HepG2 (cell line): Measurements from ENCODE around the gene PCED1B. TPM values are rescaled to one million over a fixed set of nuclear protein-coding genes. Genes with fewer than 3 reads are reported as not detected.

ENCODE experiments used
- ATAC-seq: fragments of 200-7000 bp; cut with Tn5 transposase; 3 replicates; pipeline ENCODE4 v1.9.1; 2020; ENCODE audit warnings: mild to moderate bottlenecking, moderate library complexity
- BruUV-seq: library from RNA; stranded (reverse); fragments of 400-500 nt; replicated peaks from 2 replicates; lab custom pipeline; 2021; lab: Mats Ljungman, UMichigan
- CTCF ChIA-PET: fragments of 300-600 bp; formaldehyde crosslinking; extraction: SDS; loops from one replicate; lab custom pipeline; 2021; ENCODE audit warnings: low total read pairs, inconsistent platforms, low intra/inter-chr PET ratio; lab: Yijun Ruan, JAX
- POLR2A ChIA-PET: fragments of 350-600 bp; sonication (Branson Sonifier 250); formaldehyde crosslinking; loops from one replicate; lab custom pipeline; 2020; ENCODE audit warnings: antibody characterized with exemption, inconsistent platforms; lab: Yijun Ruan, JAX
- DNase-seq: peaks from one replicate; pipeline ENCODE4 v3.0.0-alpha.2; 2015; ENCODE audit warnings: low spot score
- FAIRE-seq: peaks from 3 replicates; lab custom pipeline; 2011; peaks lifted over from hg19 to GRCh38; lab: Jason Lieb, UNC
- H2AFZ ChIP-seq: one replicate; pipeline ENCODE4 v1.6.1; 2011; ENCODE audit warnings: low read length, inconsistent platforms
- H3K27ac ChIP-seq: fragments of 300-600 bp; 3 replicates; pipeline ENCODE4 v1.8.0; 2011; ENCODE audit warnings: mixed run types, mild to moderate bottlenecking, mixed read lengths, low read length, inconsistent platforms; ENCODE audit not compliant: insufficient read depth; ENCODE audit errors: extremely low read length
- H3K27me3 ChIP-seq, 2 experiments: fragments of 200-600 bp in 1 of 2; 2 replicates in 1 of 2; 3 replicates in 1 of 2; pipeline versions ENCODE4 v1.6.0 to v1.8.0; 2011; ENCODE audit warnings: low read length in 2 of 2, mild to moderate bottlenecking in 2 of 2, moderate library complexity in 2 of 2, inconsistent platforms in 1 of 2; ENCODE audit not compliant: insufficient read depth in 2 of 2, control insufficient read depth in 1 of 2
- H3K36me3 ChIP-seq, 2 experiments: fragments of 200-600 bp in 1 of 2; replicated peaks in 1 of 2; 2 replicates in 1 of 2; 3 replicates in 1 of 2; pipeline versions ENCODE4 v1.5.1 to v1.8.0; 2011; ENCODE audit warnings: low read length in 2 of 2, inconsistent platforms in 1 of 2; ENCODE audit not compliant: insufficient read depth in 2 of 2, control insufficient read depth in 1 of 2
- H3K4me1 ChIP-seq: 2 replicates; pipeline ENCODE4 v1.5.1; 2012; ENCODE audit warnings: low read length, inconsistent platforms; ENCODE audit not compliant: insufficient read depth
- H3K4me2 ChIP-seq: 2 replicates; pipeline ENCODE4 v1.6.0; 2011; ENCODE audit warnings: low read depth, low read length, inconsistent platforms
- H3K4me3 ChIP-seq, 3 experiments: fragments of 200-600 bp in 1 of 3; sonication (generic), shearing (Covaris generic) in 1 of 3; replicated peaks in 1 of 3; 2 replicates each; pipeline ENCODE4 v1.5.1; 2011 to 2016; ENCODE audit warnings: low read length in 3 of 3, inconsistent platforms in 2 of 3, low read depth in 2 of 3, mild to moderate bottlenecking in 2 of 3, control low read depth in 1 of 3, mixed read lengths in 1 of 3; ENCODE audit not compliant: insufficient read depth in 1 of 3
- H3K79me2 ChIP-seq: one replicate; pipeline ENCODE4 v1.6.1; 2011; ENCODE audit warnings: low read length, inconsistent platforms; ENCODE audit not compliant: insufficient read depth
- H3K9ac ChIP-seq: 2 replicates; pipeline ENCODE4 v1.6.0; 2011; ENCODE audit warnings: mild to moderate bottlenecking, low read depth, low read length, inconsistent platforms; ENCODE audit not compliant: insufficient read depth
- H3K9me3 ChIP-seq: 2 replicates; pipeline ENCODE4 v1.5.1; 2012; ENCODE audit warnings: mild to moderate bottlenecking, low read length
- H4K20me1 ChIP-seq: 2 replicates; pipeline ENCODE4 v1.6.0; 2011; ENCODE audit warnings: inconsistent platforms, mild to moderate bottlenecking, low read length, moderate library complexity; ENCODE audit not compliant: insufficient read depth
- TBP ChIP-seq: sonication (generic); formaldehyde crosslinking; IDR thresholded peaks from 2 replicates; pipeline ENCODE4 v1.5.0; 2020; ENCODE audit warnings: missing genetic modification reagents
- ZBTB7A ChIP-seq: sonication (generic); formaldehyde crosslinking; IDR thresholded peaks from 2 replicates; pipeline ENCODE4 v1.8.0; 2022; ENCODE audit warnings: mild to moderate bottlenecking, missing genetic modification reagents
- ZFP82 ChIP-seq: sonication (generic); formaldehyde crosslinking; IDR thresholded peaks from 2 replicates; pipeline ENCODE4 v1.5.1; 2020; ENCODE audit warnings: mild to moderate bottlenecking, missing genetic modification reagents, borderline replicate concordance
- ZMYM4 ChIP-seq: sonication (generic); formaldehyde crosslinking; IDR thresholded peaks from 2 replicates; pipeline ENCODE4 v1.8.1; 2023; ENCODE audit warnings: mild to moderate bottlenecking, missing genetic modification reagents
- ZNF468 ChIP-seq: sonication (generic); formaldehyde crosslinking; IDR thresholded peaks from 2 replicates; pipeline ENCODE4 v1.8.0; 2022; ENCODE audit warnings: mild to moderate bottlenecking, moderate library complexity, missing genetic modification reagents
- ZNF629 ChIP-seq: sonication (generic); formaldehyde crosslinking; conservative IDR thresholded peaks from 2 replicates; pipeline ENCODE4 v1.5.0; 2020; ENCODE audit warnings: missing genetic modification reagents
- ZNF644 ChIP-seq: IDR thresholded peaks from 2 replicates; pipeline ENCODE4 v1.6.1; 2016; ENCODE audit warnings: low read depth
- ZNF703 ChIP-seq: sonication (generic); formaldehyde crosslinking; IDR thresholded peaks from 2 replicates; pipeline ENCODE4 v1.5.1; 2020; ENCODE audit warnings: missing genetic modification reagents, mild to moderate bottlenecking, moderate library complexity, borderline replicate concordance
- ZNF747 ChIP-seq: sonication (generic); formaldehyde crosslinking; IDR thresholded peaks from 2 replicates; pipeline ENCODE4 v1.8.1; 2023; ENCODE audit warnings: missing genetic modification reagents, mild to moderate bottlenecking, borderline replicate concordance
- WGBS: methylation state at CpG from one replicate; pipeline ENCODE4 v1.1.6; 2017; ENCODE audit warnings: low lambda C conversion rate; 5-methylcytosine and 5-hydroxymethylcytosine counted together
- in situ Hi-C: cut with HindIII; loops from 2 replicates; pipeline ENCODE4 v1.10.0; 2017; ENCODE audit warnings: low pct_unique_long_range_greater_than_20kb; ENCODE audit not compliant: extremely low pct_ligation_motif_present
- intact Hi-C: fragments of 100-400 bp; cut with micrococcal nuclease; formaldehyde crosslinking; loops from one replicate; pipeline ENCODE4 v1.10.0; 2022; ENCODE audit not compliant: unreplicated experiment
- polyA plus RNA-seq, 8 experiments: library from polyadenylated mRNA; depleted of rRNA in 3 of 8; stranded (reverse) in 7 of 8; unstranded in 1 of 8; fragments of >200 nt; fragmentation: Illumina TruSeq in 4 of 8; extraction: Trizol in 4 of 8; gene quantifications; 2 replicates each; pipeline versions ENCODE4 v1.2.1 to v1.2.3, GENCODE V29; 2011 to 2016; ENCODE audit warnings: low read depth in 4 of 8, missing spikeins in 1 of 8, mixed read lengths in 1 of 8; ENCODE audit not compliant: insufficient read depth in 1 of 8
- total RNA-seq, 5 experiments: library from RNA; depleted of rRNA; stranded (reverse); fragments of >200 nt; fragmentation: Illumina TruSeq; extraction: Trizol; gene quantifications; 2 replicates each; pipeline ENCODE4 v1.2.3, GENCODE V29; 2016; ENCODE audit warnings: low read depth in 1 of 5
- TF ChIP-seq, protein P1 (sequence below): sonication (generic); formaldehyde crosslinking; IDR thresholded peaks from 2 replicates; pipeline ENCODE4 v1.5.0; 2020; ENCODE audit warnings: mild to moderate bottlenecking, missing genetic modification reagents
- TF ChIP-seq, protein P2 (sequence below), 2 experiments: sonication (generic) in 1 of 2; formaldehyde crosslinking in 1 of 2; IDR thresholded peaks; 2 replicates each; pipeline versions ENCODE4 v1.4.0 to v1.6.1; 2016 to 2020; ENCODE audit warnings: borderline replicate concordance in 1 of 2, low read depth in 1 of 2, mild to moderate bottlenecking in 1 of 2, missing genetic modification reagents in 1 of 2
- TF ChIP-seq, protein P3 (sequence below): sonication (generic); formaldehyde crosslinking; IDR thresholded peaks from 2 replicates; pipeline ENCODE4 v1.5.0; 2020; ENCODE audit warnings: missing genetic modification reagents

PCED1B gene
- total and polyA plus RNA-seq, 2 of the 13 experiments (the other 11 are each of a cell fraction or from before 2014, with no cell fraction given): 0.11 to 0.37 TPM

DNA sequence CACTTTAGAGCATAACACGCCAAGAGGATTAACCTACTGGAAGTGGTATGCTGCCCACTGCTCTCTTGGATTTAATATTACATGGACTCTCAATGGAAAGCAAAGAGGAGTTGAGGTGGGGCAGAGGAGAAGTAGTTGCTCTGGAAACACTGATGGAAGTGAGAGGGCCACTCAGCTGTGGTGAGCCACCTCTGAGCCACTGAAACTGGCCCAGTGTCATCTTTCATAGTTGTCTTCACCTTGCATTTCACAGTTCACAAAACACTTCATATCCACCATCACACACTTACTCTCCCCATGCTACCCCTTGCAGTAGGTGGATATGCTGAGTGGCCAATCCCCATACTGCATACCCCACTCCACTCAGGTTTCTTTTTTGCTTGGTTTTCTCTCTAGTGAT, 12.2 kb upstream of the PCED1B start:
- Histone ChIP-seq H3K36me3 (no peaks in the 10 kb centered on the region), H3K4me3 (no peak overlapping the region), H3K27me3 (no peaks in the 10 kb centered on the region), H3K27ac (no peak overlapping the region), H3K4me2 (no peak overlapping the region), H3K9ac (no peak overlapping the region), H4K20me1 (no peaks in the 10 kb centered on the region), H3K79me2 (no peaks in the 10 kb centered on the region), H3K9me3 (no peaks in the 10 kb centered on the region), H2AFZ (no peak overlapping the region), H3K4me1 (no peaks in the 10 kb centered on the region)
- DNase-seq (no peak), ATAC-seq (no peak), FAIRE-seq (no peak)
- ChIA-PET CTCF (no interaction called here), POLR2A (no interaction called here)
- no TSS peak for BruUV-seq
- in situ Hi-C loops: no loop called here
- WGBS: 92% methylated on average over 1 of the region's 1 CpG
- intact Hi-C loops: no loop called here
- TF ChIP-seq ZNF703: no peak
- no peak for TF ChIP-seq ZNF644 (CRISPR knock-in tag)
- no peak for TF ChIP-seq ZFP82 (CRISPR knock-in tag)
- no peak for TF ChIP-seq TBP (CRISPR knock-in tag)
- TF ChIP-seq, protein P1, sequence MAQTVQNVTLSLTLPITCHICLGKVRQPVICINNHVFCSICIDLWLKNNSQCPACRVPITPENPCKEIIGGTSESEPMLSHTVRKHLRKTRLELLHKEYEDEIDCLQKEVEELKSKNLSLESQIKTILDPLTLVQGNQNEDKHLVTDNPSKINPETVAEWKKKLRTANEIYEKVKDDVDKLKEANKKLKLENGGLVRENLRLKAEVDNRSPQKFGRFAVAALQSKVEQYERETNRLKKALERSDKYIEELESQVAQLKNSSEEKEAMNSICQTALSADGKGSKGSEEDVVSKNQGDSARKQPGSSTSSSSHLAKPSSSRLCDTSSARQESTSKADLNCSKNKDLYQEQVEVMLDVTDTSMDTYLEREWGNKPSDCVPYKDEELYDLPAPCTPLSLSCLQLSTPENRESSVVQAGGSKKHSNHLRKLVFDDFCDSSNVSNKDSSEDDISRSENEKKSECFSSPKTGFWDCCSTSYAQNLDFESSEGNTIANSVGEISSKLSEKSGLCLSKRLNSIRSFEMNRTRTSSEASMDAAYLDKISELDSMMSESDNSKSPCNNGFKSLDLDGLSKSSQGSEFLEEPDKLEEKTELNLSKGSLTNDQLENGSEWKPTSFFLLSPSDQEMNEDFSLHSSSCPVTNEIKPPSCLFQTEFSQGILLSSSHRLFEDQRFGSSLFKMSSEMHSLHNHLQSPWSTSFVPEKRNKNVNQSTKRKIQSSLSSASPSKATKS: no peak
- TF ChIP-seq, protein P2, sequence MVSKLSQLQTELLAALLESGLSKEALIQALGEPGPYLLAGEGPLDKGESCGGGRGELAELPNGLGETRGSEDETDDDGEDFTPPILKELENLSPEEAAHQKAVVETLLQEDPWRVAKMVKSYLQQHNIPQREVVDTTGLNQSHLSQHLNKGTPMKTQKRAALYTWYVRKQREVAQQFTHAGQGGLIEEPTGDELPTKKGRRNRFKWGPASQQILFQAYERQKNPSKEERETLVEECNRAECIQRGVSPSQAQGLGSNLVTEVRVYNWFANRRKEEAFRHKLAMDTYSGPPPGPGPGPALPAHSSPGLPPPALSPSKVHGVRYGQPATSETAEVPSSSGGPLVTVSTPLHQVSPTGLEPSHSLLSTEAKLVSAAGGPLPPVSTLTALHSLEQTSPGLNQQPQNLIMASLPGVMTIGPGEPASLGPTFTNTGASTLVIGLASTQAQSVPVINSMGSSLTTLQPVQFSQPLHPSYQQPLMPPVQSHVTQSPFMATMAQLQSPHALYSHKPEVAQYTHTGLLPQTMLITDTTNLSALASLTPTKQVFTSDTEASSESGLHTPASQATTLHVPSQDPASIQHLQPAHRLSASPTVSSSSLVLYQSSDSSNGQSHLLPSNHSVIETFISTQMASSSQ (IDR thresholded peaks at IDR 0.05; ENCODE audit: low read depth): no peak
- TF ChIP-seq, protein P2 (CRISPR knock-in tag; IDR thresholded peaks at IDR 0.05; ENCODE audit: borderline replicate concordance): no peak
- no peak for TF ChIP-seq ZMYM4 (CRISPR knock-in tag)
- TF ChIP-seq, protein P3, sequence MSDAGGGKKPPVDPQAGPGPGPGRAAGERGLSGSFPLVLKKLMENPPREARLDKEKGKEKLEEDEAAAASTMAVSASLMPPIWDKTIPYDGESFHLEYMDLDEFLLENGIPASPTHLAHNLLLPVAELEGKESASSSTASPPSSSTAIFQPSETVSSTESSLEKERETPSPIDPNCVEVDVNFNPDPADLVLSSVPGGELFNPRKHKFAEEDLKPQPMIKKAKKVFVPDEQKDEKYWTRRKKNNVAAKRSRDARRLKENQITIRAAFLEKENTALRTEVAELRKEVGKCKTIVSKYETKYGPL: no peak
- no peak for TF ChIP-seq ZNF629 (CRISPR knock-in tag)
- no peak for TF ChIP-seq ZBTB7A (CRISPR knock-in tag)
- TF ChIP-seq ZNF747 (CRISPR knock-in tag): no peak
- no peak for TF ChIP-seq ZNF468
